WTC11 (cell line): ENCODE data around the gene GNAI1.

Experiments
- CTCF ChIP-seq: fragments of 200-600 bp; IDR thresholded peaks from 2 replicates; pipeline ENCODE4 v1.8.0; 2022; ENCODE audit warnings: antibody characterized with exemption
- ESRRA ChIP-seq: sonication (generic); formaldehyde crosslinking; IDR thresholded peaks from 2 replicates; pipeline ENCODE4 v1.8.1; 2022; ENCODE audit warnings: mild to moderate bottlenecking, missing genetic modification reagents, borderline replicate concordance
- NFYB ChIP-seq: sonication (generic); formaldehyde crosslinking; conservative IDR thresholded peaks from 2 replicates; pipeline ENCODE4 v1.8.0; 2022; ENCODE audit warnings: low read depth, missing genetic modification reagents
- NR1H2 ChIP-seq: sonication (generic); formaldehyde crosslinking; IDR thresholded peaks from 2 replicates; pipeline ENCODE4 v1.9.0; 2021; ENCODE audit warnings: mild to moderate bottlenecking, moderate library complexity, missing genetic modification reagents
- NR2C2 ChIP-seq: sonication (generic); formaldehyde crosslinking; IDR thresholded peaks from 2 replicates; pipeline ENCODE4 v1.8.0; 2022; ENCODE audit warnings: mild to moderate bottlenecking, missing genetic modification reagents
- TCF7 ChIP-seq: sonication (generic); formaldehyde crosslinking; IDR thresholded peaks from 2 replicates; pipeline ENCODE4 v1.8.0; 2022; ENCODE audit warnings: mild to moderate bottlenecking, low read depth, missing genetic modification reagents, moderate library complexity
- TF ChIP-seq, protein P1 (sequence below): sonication (generic); formaldehyde crosslinking; IDR thresholded peaks from 2 replicates; pipeline ENCODE4 v1.8.1; 2023; ENCODE audit warnings: mild to moderate bottlenecking, missing genetic modification reagents, moderate library complexity
- TF ChIP-seq, protein P2 (sequence below): sonication (generic); formaldehyde crosslinking; IDR thresholded peaks from 2 replicates; pipeline ENCODE4 v1.8.0; 2023; ENCODE audit warnings: missing genetic modification reagents

- TF ChIP-seq NR2C2 (CRISPR knock-in tag) (no peak), CTCF (no peak), NR1H2 (no peak), TCF7 (no peak), ESRRA (no peak), NFYB (CRISPR knock-in tag) (no peak)
- TF ChIP-seq, protein P1, sequence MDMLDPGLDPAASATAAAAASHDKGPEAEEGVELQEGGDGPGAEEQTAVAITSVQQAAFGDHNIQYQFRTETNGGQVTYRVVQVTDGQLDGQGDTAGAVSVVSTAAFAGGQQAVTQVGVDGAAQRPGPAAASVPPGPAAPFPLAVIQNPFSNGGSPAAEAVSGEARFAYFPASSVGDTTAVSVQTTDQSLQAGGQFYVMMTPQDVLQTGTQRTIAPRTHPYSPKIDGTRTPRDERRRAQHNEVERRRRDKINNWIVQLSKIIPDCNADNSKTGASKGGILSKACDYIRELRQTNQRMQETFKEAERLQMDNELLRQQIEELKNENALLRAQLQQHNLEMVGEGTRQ (CRISPR knock-in tag), result no peak
- TF ChIP-seq, protein P2, sequence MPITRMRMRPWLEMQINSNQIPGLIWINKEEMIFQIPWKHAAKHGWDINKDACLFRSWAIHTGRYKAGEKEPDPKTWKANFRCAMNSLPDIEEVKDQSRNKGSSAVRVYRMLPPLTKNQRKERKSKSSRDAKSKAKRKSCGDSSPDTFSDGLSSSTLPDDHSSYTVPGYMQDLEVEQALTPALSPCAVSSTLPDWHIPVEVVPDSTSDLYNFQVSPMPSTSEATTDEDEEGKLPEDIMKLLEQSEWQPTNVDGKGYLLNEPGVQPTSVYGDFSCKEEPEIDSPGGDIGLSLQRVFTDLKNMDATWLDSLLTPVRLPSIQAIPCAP (CRISPR knock-in tag), result no peak
Measured at GRCh38 chr7:80140388-80140787, 5.8 kb downstream of the GNAI1 start.
